ENCODE data around the gene TNRC6B. TPM values are rescaled to one million over a fixed set of nuclear protein-coding genes. Genes with fewer than 3 reads are reported as not detected.

TNRC6B gene
- total RNA-seq, 1 experiment from 2014 or later = 50.4 TPM

- no peak for TF ChIP-seq E2F1 (CRISPR knock-in tag; IDR thresholded peaks at IDR 0.05)
These were observed 85.5 kb downstream of the TNRC6B start (continued) for GRCh38 chr22:40263191-40263590.

DNA sequence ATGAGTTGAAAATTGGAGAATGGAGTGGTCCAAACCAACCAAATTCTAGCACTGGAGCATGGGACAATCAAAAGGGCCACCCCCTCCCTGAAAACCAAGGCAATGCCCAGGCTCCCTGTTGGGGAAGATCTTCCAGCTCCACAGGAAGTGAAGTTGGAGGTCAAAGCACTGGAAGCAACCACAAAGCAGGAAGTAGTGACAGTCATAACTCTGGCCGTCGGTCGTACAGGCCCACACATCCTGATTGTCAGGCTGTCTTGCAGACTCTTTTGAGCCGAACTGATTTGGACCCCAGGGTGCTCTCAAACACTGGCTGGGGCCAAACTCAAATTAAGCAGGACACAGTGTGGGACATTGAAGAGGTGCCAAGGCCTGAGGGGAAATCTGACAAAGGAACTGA lies 88.1 kb downstream of the TNRC6B start:
- no peak overlapping the region for H3K4me3 Mint-ChIP-seq
- H3K27me3 Mint-ChIP-seq (ENCODE audit: low read depth) = no peaks in the 10 kb centered on the region
- peak overlapping the region; percentile 47; the same call in 1 of the 2 replicates for H3K27ac Mint-ChIP-seq
- peaks cover 60% of the 10 kb centered on the region for H3K36me3 Mint-ChIP-seq
- H3K4me1 Mint-ChIP-seq = peaks cover 8% of the 10 kb centered on the region; the same call in 1 of the 2 replicates
- ATAC-seq (no peak), DNase-seq (ENCODE audit: low spot score) (no peak)
- 0 out of 2 replicates have a peak, but pooled peaks cover 4% of the 10 kb centered on the region for H3K9me3 Mint-ChIP-seq
- CTCF ChIA-PET = no interaction called here
- POLR2A ChIA-PET = no interaction called here
- TF ChIP-seq HMGA2 (CRISPR knock-in tag; IDR thresholded peaks at IDR 0.05) = no peak
- TF ChIP-seq ZNF512 (CRISPR knock-in tag; IDR thresholded peaks at IDR 0.05; ENCODE audit: borderline replicate concordance) = no peak
- TF ChIP-seq MXD4 (CRISPR knock-in tag; IDR thresholded peaks at IDR 0.05; ENCODE audit: borderline replicate concordance) = no peak
- no peak for TF ChIP-seq AFF4 (CRISPR knock-in tag; IDR thresholded peaks at IDR 0.05; ENCODE audit: borderline replicate concordance)
- TF ChIP-seq CTCF (IDR thresholded peaks at IDR 0.05) = no peak
- no peak for TF ChIP-seq ZNF317 (CRISPR knock-in tag; IDR thresholded peaks at IDR 0.05; ENCODE audit: borderline replicate concordance, low read depth)
- TF ChIP-seq ESRRA (CRISPR knock-in tag; IDR thresholded peaks at IDR 0.05; ENCODE audit: borderline replicate concordance) = no peak
- TF ChIP-seq ARID4B (CRISPR knock-in tag; IDR thresholded peaks at IDR 0.05; ENCODE audit: borderline replicate concordance) = no peak
- no peak for TF ChIP-seq IRF2 (CRISPR knock-in tag; IDR thresholded peaks at IDR 0.05; ENCODE audit: borderline replicate concordance, low read depth)
- TF ChIP-seq FOXJ3 (CRISPR knock-in tag; IDR thresholded peaks at IDR 0.05; ENCODE audit: borderline replicate concordance) = no peak
- TF ChIP-seq ZNF532 (CRISPR knock-in tag; IDR thresholded peaks at IDR 0.05; ENCODE audit: borderline replicate concordance) = no peak
